Stimulated activated CD8-positive, alpha-beta memory T cell treated with anti-CD3 and anti-CD28 coated beads, Interleukin-4, amount 100 ng/mL, for 1 hour (primary cell): ENCODE results near the gene ACOXL.

Experiments used
- DNase-seq, 2 donors: peaks; one replicate each; pipeline ENCODE4 v3.0.0-alpha.2; 2020; ENCODE audit warnings: low read depth in 2 of 2, low spot score in 1 of 2

Gene ACOXL

GRCh38 chr2:111154758-111155157, 422.4 kb downstream of the ACOXL start:
- DNase-seq: no peak

DNA sequence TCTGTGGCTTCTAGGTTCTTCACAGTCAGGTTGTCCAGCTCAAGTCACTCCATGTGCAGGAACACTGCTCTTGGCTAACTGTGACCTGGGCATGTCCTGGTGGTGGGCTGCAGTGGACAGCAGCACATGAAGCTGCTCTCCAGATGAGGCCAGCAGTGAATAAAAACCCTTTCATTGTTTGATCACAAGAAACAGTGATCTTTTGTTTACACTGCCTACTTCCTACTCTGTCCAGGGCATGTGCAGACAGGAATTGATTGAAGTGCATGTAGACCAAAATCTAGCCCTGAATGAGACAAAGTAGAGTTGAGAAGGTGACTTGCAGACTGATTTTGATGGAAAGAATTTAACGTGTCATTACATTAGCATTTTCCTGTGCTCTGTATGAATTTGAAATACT, 423.2 kb downstream of the ACOXL start:
- DNase-seq: no peak

- no peak for DNase-seq
Measured at GRCh38 chr2:111156529-111156928, 424.2 kb downstream of the ACOXL start.

- DNase-seq: no peak
Measured at GRCh38 chr2:111157071-111157661, 424.8 kb downstream of the ACOXL start.

GRCh38 chr2:111157798-111158197, 425.4 kb downstream of the ACOXL start:
- no peak for DNase-seq

- DNase-seq: no peak
Measured at GRCh38 chr2:111159641-111160040, 427.3 kb downstream of the ACOXL start.

DNA sequence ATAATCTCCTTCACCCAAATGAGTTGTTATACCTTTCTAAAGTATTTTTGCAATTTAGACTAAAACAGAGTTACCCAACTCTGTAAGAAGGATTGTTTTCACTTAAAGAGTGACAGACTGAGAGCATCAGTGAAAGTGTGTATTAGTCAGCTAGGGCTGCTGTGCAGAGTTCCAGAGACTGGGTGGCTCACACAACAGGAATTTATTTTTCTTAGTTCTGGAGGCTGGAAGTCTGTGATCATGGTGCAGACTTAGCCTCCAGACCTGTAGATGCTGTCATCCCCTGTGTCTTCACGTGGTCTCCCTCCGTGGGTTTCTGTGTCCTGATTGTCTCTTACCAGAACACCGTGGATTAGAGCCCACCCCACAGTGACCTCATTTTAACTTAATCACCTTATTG, 428.4 kb downstream of the ACOXL start:
- no peak for DNase-seq

DNA sequence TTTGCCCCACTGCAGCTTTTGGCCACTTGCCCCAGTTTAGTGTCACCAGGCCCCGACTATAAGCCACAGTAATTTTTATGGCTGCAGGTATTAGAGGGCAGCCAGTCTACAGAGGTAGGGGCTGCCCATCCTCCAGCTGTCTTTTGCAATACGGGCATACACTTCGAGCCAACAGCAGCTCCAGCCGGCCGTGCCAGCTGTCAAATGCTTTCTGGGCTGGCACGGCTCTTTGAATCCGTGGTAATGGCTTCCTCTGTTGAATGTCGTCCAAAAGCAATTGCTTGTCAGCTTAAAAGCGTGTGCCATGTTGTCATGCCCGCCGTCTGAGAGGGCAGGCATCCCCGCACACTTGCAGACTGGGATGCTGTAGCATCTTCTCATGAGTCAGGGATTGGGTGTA, 429.6 kb downstream of the ACOXL start:
- no peak for DNase-seq

DNA sequence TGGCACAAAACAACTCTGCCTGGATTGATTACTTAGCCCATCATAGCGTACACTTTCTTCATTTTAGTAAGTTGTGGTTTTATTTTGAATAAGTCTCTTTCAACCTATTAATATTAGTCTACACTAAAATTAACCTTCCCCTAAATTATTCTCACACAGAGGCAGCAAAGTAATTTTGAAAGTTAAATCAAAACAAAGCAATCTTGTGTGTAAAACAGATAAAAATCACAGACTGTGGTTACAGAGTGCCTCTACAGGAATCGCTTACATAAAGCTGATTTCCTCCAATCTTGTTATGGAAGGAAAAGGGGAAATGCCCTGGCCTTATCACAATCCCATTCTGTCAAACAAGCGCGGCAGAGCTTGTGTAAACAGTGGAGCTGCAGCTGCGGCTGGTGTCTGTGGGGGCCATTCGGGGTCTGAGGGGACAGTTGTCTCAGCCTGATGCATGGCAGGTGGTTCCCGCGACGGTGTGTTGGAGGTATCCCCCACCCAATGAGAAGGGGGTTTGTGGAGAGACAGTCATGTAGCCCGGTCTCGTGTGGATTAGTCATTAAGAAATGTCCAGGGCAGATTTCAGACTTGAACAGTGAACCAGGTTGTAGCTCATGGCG, 430.5 kb downstream of the ACOXL start:
- DNase-seq: no peak

GRCh38 chr2:111164078-111164477, 431.7 kb downstream of the ACOXL start:
- DNase-seq: no peak

GRCh38 chr2:111165084-111165483, 432.7 kb downstream of the ACOXL start:
- DNase-seq: no peak

DNA sequence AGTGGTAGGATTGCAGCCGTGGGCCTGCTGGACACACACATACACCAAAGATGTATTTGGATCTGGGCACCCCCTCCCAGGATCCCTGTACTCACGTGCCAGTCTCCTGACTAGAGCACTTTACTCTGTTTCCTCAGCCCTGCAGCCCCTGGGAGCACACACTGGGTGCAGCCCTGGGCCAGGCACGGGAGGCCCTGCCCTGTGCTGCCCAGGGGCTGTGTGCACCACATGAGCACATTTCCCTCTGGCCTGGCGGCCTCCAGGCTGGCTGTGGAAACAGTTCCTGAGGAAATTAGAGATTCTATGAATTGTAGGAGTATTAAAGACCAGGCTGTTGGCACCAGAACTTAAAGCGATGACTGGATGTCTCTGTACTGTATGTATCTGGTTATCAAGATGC, 433.7 kb downstream of the ACOXL start:
- no peak for DNase-seq

GRCh38 chr2:111167076-111167862, 434.9 kb downstream of the ACOXL start:
- no peak for DNase-seq

DNA sequence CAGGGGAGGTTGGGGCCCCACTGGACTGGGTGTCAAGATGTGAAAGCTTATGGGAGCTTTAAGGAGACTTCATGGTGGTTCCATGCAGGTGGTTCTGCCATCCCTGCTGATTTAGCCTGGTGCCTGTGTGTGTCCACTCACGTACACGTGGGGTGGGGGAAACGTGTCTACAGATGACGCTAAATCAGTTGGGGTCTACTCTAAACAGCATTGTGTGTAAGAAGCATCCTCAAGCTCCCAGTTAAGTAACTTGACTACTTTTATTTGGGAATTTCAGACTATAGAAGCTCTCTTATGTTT, 435.4 kb downstream of the ACOXL start:
- no peak for DNase-seq
